GM12878 (cell line): ENCODE results near the gene ADAMTS13. TPM values are rescaled to one million over a fixed set of nuclear protein-coding genes. Genes with fewer than 3 reads are reported as not detected.

ENCODE experiments used
- ATAC-seq: fragments of 200-7000 bp; cut with Tn5 transposase; 3 replicates; pipeline ENCODE4 v1.9.1; 2020; ENCODE audit warnings: mild to moderate bottlenecking, moderate library complexity
- BruUV-seq: library from RNA; stranded (reverse); fragments of 400-500 nt; replicated peaks from 2 replicates; lab custom pipeline; 2021; lab: Mats Ljungman, UMichigan
- CTCF ChIA-PET: fragments of 300-600 bp; sonication (Branson Sonifier 250); formaldehyde crosslinking; extraction: SDS; loops from one replicate; lab custom pipeline; 2021; ENCODE audit warnings: inconsistent platforms; lab: Yijun Ruan, JAX
- POLR2A ChIA-PET: fragments of 350-600 bp; formaldehyde crosslinking; extraction: SDS; loops from one replicate; lab custom pipeline; 2021; ENCODE audit warnings: inconsistent platforms; lab: Charles Lee
- RAD21 ChIA-PET: fragments of 300-600 bp; sonication (Branson Sonifier 250); formaldehyde crosslinking; loops from one replicate; lab custom pipeline; 2023; ENCODE audit warnings: antibody characterized with exemption; ENCODE audit not compliant: unreplicated experiment; lab: Charles Lee
- SMC1A ChIA-PET: fragments of 300-600 bp; sonication (Branson Sonifier 250); formaldehyde crosslinking; loops from one replicate; lab custom pipeline; 2023; ENCODE audit not compliant: unreplicated experiment, uncharacterized antibody; lab: Charles Lee
- DNase-seq: peaks from one replicate; pipeline ENCODE4 v3.0.0-alpha.2; 2011; ENCODE audit warnings: low read depth, low spot score
- FAIRE-seq: peaks from 3 replicates; lab custom pipeline; 2011; peaks lifted over from hg19 to GRCh38; lab: Jason Lieb, UNC
- H2AFZ ChIP-seq: 2 replicates; pipeline ENCODE4 v1.6.0; 2011; ENCODE audit warnings: low read depth, low read length, control low read depth; ENCODE audit not compliant: control insufficient read depth
- H3K27ac ChIP-seq: 2 replicates; pipeline ENCODE4 v1.5.1; 2011; ENCODE audit warnings: control low read depth; ENCODE audit not compliant: control insufficient read depth, insufficient read depth
- H3K27me3 ChIP-seq, 2 experiments: replicated peaks in 1 of 2; 2 replicates each; pipeline versions ENCODE4 v1.6.0 to v1.6.1; 2011; ENCODE audit warnings: low read length in 1 of 2; ENCODE audit not compliant: control insufficient read depth in 2 of 2, insufficient read depth in 2 of 2
- H3K36me3 ChIP-seq, 2 experiments: 2 replicates each; pipeline ENCODE4 v1.5.1; 2011; ENCODE audit warnings: low read length in 1 of 2; ENCODE audit not compliant: control insufficient read depth in 2 of 2, insufficient read depth in 2 of 2
- H3K4me1 ChIP-seq: 2 replicates; pipeline ENCODE4 v1.6.1; 2011; ENCODE audit warnings: mild to moderate bottlenecking, low read length, moderate library complexity, mixed read lengths; ENCODE audit not compliant: control insufficient read depth, insufficient read depth
- H3K4me2 ChIP-seq: 2 replicates; pipeline ENCODE4 v1.6.0; 2011; ENCODE audit warnings: control low read depth; ENCODE audit not compliant: control insufficient read depth, insufficient read depth
- H3K4me3 ChIP-seq: fragments of 200-600 bp; sonication (generic); 2 replicates; pipeline ENCODE4 v1.5.1; 2016
- H3K79me2 ChIP-seq: 2 replicates; pipeline ENCODE4 v1.6.0; 2011; ENCODE audit warnings: low read length; ENCODE audit not compliant: control insufficient read depth, insufficient read depth
- H3K9ac ChIP-seq: 2 replicates; pipeline ENCODE4 v1.8.0; 2011; ENCODE audit warnings: low read length, control low read depth, mixed read lengths; ENCODE audit not compliant: control insufficient read depth, insufficient read depth
- H3K9me3 ChIP-seq: replicated peaks from 3 replicates; pipeline ENCODE4 v1.5.1; 2011; ENCODE audit warnings: mild to moderate bottlenecking, low read length; ENCODE audit not compliant: control insufficient read depth, insufficient read depth
- H4K20me1 ChIP-seq: 2 replicates; pipeline ENCODE4 v1.6.0; 2011; ENCODE audit not compliant: control insufficient read depth, insufficient read depth
- HCFC1 ChIP-seq: fragments of 150-350 bp; IDR thresholded peaks from 2 replicates; pipeline ENCODE4 v1.6.1; 2014; ENCODE audit warnings: low read length
- NFIC ChIP-seq: IDR thresholded peaks from 2 replicates; pipeline ENCODE4 v1.6.1; 2012; ENCODE audit warnings: low read depth, mild to moderate bottlenecking, inconsistent platforms, low read length, moderate library complexity
- NRF1 ChIP-seq: conservative IDR thresholded peaks from 2 replicates; pipeline ENCODE4 v1.6.1; 2011; ENCODE audit warnings: mild to moderate bottlenecking, low read depth, low read length, improper control_type of control experiment
- POU2F2 ChIP-seq: IDR thresholded peaks from 3 replicates; pipeline ENCODE4 v1.6.1; 2011; ENCODE audit warnings: low read depth, mild to moderate bottlenecking, low read length, borderline replicate concordance
- SUZ12 ChIP-seq: fragments of 200-600 bp; sonication (generic); IDR thresholded peaks from one replicate; pipeline ENCODE4 v1.6.1; 2018; ENCODE audit warnings: antibody characterized with exemption, mild to moderate bottlenecking; ENCODE audit not compliant: unreplicated experiment
- WGBS: methylation state at CpG from one replicate; pipeline ENCODE4 v1.1.6; 2016; ENCODE audit warnings: low lambda C conversion rate; ENCODE audit not compliant: insufficient replicate concordance, insufficient coverage; ENCODE audit errors: missing lambda C conversion rate; 5-methylcytosine and 5-hydroxymethylcytosine counted together
- in situ Hi-C: fragments of 300-500 bp; cut with MboI; formaldehyde crosslinking; loops from 9 replicates; pipeline ENCODE4 v1.14.3; 2018; ENCODE audit warnings: mixed read lengths
- intact Hi-C: fragments of 100-400 bp; cut with micrococcal nuclease; formaldehyde crosslinking; loops from one replicate; pipeline ENCODE4 v1.14.2; 2022; ENCODE audit not compliant: unreplicated experiment
- polyA plus RNA-seq, 11 experiments: library from polyadenylated mRNA; depleted of rRNA in 4 of 11; unstranded in 6 of 11; stranded (reverse) in 5 of 11; fragments of >200 nt; fragmentation: Nextera tagmentation in 4 of 11; fragmentation: Illumina TruSeq in 1 of 11; extraction: Ambion mirVana in 4 of 11; extraction: Trizol in 1 of 11; gene quantifications; 1 replicate in 1 of 11; 2 replicates in 10 of 11; pipeline versions ENCODE4 v1.2.1 to v1.2.3, GENCODE V29; 2011 to 2016; ENCODE audit warnings: inconsistent platforms in 2 of 11, missing spikeins in 2 of 11, low read depth in 1 of 11
- total RNA-seq, 4 experiments: library from RNA; depleted of rRNA in 3 of 4; stranded (reverse); fragments of >200 nt in 3 of 4; fragmentation: Illumina TruSeq in 1 of 4; extraction: Trizol in 1 of 4; gene quantifications; 2 replicates each; pipeline versions ENCODE4 v1.2.1 to v1.2.3, GENCODE V29; 2013 to 2021
- TF ChIP-seq, protein P1 (sequence below): IDR thresholded peaks from 2 replicates; pipeline ENCODE4 v1.6.1; 2012; ENCODE audit warnings: low read depth, low read length, improper control_type of control experiment
- TF ChIP-seq, protein P2 (sequence below): IDR thresholded peaks from 2 replicates; pipeline ENCODE4 v1.6.1; 2012; ENCODE audit warnings: low read depth, low read length, improper control_type of control experiment
- TF ChIP-seq, protein P3 (sequence below): fragments of 450-650 bp; IDR thresholded peaks from 2 replicates; pipeline ENCODE4 v1.6.1; 2017; ENCODE audit warnings: mild to moderate bottlenecking, moderate library complexity

Gene ADAMTS13
- total and polyA plus RNA-seq, 10 of the 15 experiments (the other 5 are each of a cell fraction or from before 2014, with no cell fraction given): 0.08 to 2.4 (median 0.28) TPM

DNA sequence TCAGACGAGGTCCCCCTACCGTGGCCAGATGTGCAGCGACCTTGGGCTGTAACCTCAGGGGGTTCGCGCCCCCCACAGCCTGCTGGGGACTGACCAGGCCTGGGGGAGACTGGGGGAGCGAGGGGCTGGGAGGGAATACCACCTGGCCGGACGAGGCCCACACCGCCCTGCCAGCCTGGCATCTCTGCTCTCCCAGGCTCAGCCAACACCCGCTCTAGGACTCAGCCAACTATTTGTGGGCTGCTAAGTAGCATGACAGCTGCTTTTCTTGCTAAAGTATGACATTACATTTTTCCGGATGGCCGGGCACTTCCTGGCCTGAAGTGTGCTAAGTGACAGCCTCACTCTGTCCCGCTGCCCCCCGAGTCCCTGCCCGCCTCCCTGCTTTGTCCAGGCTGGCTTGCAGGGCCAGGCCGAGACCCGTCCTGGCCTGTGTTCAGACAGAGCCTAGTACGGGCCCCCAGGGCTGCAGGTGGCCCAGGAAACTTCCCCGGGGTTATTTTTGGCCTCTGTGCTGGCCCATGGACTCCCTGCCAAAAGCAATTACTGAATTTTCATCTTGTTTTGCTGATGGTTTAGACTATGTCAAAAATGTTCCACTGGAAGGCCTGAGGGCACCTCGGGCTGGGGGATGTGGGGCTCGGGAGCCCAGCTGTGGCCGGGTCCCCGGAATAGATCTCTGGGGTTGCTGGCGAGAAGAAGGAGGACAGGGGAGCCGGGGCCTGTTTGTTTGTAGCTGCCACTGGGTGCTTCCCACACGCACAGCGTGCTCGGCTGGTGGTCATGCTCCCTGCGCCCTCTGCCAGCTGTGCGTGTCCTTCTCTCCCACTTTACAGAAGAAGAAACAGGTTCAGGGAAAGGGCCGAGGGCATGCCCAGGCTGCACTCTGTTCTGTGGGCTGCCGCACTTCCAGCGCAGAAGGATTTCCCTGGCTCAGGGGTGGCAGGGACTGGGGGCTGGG, 70.2 kb downstream of the ADAMTS13 start:
- ChIA-PET RAD21 (no interaction called here), CTCF (no interaction called here), POLR2A (no interaction called here), SMC1A (no interaction called here)
- Histone ChIP-seq H3K79me2 (no peaks in the 10 kb centered on the region), H3K4me2 (no peak overlapping the region), H2AFZ (no peak overlapping the region), H4K20me1 (no peaks in the 10 kb centered on the region), H3K9ac (no peak overlapping the region), H3K36me3 (no peaks in the 10 kb centered on the region), H3K27ac (no peak overlapping the region), H3K4me3 (no peak overlapping the region), H3K4me1 (no peaks in the 10 kb centered on the region), H3K27me3 (no peaks in the 10 kb centered on the region; a peak in 3 of 4 replicates), H3K9me3 (no peaks in the 10 kb centered on the region)
- intact Hi-C loops: no loop called here
- WGBS: 26% methylated on average over 32 of the region's 33 CpGs
- FAIRE-seq: no peak
- TF ChIP-seq, protein P1, sequence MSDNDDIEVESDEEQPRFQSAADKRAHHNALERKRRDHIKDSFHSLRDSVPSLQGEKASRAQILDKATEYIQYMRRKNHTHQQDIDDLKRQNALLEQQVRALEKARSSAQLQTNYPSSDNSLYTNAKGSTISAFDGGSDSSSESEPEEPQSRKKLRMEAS: no peak
- TF ChIP-seq, protein P2, sequence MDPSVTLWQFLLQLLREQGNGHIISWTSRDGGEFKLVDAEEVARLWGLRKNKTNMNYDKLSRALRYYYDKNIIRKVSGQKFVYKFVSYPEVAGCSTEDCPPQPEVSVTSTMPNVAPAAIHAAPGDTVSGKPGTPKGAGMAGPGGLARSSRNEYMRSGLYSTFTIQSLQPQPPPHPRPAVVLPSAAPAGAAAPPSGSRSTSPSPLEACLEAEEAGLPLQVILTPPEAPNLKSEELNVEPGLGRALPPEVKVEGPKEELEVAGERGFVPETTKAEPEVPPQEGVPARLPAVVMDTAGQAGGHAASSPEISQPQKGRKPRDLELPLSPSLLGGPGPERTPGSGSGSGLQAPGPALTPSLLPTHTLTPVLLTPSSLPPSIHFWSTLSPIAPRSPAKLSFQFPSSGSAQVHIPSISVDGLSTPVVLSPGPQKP: no peak
- TF ChIP-seq NFIC (no peak), POU2F2 (no peak), HCFC1 (no peak), SUZ12 (no peak), NRF1 (no peak)
- TF ChIP-seq, protein P3, sequence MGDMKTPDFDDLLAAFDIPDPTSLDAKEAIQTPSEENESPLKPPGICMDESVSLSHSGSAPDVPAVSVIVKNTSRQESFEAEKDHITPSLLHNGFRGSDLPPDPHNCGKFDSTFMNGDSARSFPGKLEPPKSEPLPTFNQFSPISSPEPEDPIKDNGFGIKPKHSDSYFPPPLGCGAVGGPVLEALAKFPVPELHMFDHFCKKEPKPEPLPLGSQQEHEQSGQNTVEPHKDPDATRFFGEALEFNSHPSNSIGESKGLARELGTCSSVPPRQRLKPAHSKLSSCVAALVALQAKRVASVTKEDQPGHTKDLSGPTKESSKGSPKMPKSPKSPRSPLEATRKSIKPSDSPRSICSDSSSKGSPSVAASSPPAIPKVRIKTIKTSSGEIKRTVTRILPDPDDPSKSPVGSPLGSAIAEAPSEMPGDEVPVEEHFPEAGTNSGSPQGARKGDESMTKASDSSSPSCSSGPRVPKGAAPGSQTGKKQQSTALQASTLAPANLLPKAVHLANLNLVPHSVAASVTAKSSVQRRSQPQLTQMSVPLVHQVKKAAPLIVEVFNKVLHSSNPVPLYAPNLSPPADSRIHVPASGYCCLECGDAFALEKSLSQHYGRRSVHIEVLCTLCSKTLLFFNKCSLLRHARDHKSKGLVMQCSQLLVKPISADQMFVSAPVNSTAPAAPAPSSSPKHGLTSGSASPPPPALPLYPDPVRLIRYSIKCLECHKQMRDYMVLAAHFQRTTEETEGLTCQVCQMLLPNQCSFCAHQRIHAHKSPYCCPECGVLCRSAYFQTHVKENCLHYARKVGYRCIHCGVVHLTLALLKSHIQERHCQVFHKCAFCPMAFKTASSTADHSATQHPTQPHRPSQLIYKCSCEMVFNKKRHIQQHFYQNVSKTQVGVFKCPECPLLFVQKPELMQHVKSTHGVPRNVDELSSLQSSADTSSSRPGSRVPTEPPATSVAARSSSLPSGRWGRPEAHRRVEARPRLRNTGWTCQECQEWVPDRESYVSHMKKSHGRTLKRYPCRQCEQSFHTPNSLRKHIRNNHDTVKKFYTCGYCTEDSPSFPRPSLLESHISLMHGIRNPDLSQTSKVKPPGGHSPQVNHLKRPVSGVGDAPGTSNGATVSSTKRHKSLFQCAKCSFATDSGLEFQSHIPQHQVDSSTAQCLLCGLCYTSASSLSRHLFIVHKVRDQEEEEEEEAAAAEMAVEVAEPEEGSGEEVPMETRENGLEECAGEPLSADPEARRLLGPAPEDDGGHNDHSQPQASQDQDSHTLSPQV: no peak
- peak; percentile 36; the same call in 1 of the 3 replicates for ATAC-seq
- no peak for DNase-seq
- BruUV-seq: no TSS peak
- in situ Hi-C loops: no loop called here
